NCI-H187 (cell line): ENCODE results near the gene NEDD4.
A peak's percentile ranks its signal among the peaks of the same experiment; 100 is the strongest.
"Not testable (repeated sequence)": the region's sequence is repeated elsewhere in the genome, so short reads cannot be mapped to it uniquely, and the experiment has no call there.

Experiments
- DNase-seq, 2 experiments: peaks; one replicate each; lab custom pipeline; 2025; lab: John Stamatoyannopoulos, UW

NEDD4 gene

DNA sequence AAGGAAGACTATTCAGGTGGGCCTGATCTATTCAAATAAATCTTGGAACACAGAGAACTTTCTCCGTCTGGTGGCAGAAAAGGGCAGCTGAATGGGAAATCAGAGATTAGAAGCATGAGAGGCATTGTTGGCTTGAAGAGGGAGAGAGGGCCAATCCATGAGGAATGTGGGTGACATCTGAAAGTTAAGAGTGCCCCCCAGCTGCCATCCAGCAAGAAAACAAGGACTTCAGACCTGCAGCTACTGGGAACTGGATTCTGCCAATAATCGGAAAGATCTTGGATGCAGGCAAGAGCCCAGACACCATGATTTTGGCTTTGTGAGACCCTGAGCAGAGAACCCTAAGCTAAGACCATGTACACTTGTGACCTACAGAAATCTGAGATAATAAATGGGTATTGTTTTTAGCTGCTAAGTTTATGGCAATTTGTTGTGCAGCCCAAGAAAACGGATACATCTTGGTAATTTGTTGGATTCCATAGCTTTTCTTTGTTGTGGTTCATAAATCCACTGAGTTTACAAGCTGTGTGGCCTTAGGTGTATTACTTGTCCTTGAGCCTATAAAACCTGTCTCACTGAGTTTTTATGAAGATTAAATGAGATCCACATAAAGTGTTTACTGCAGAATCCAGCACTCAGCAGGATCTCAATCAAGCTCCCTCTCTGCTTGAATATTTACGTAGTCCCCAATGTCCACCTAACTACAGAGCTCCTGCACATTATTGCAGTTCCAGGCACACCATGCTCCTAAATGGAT is 168.4 kb downstream of the NEDD4 start:
- DNase-seq: no peak

DNA sequence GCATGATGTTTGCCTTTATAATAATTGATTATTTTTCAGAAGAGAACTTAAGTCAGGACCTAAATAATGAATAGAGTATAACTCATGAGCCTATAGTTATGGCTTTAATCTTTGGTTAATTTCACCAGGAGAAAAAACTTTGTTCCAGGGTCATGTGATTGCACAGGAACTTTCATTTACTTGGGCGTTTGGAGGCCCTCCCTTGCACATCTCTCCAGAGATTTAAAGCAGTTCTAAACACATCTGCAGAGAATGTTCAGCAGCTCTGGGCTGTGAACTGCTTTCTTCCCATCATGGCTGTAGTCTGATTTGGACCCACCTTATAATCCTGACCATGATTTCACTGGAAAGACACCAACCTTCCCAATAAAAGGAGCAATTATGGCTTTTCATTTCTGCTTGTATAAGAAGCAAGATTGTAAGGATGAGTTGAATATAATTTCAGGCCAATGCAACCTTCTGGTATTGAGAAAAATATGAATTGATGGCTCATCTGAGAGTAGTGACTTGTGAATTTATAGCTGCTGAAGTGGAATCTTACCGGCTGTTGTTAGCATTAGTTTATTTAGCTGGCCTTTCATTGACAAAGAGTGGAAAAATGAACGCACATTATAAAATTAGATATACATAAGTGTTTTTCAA is 169.6 kb downstream of the NEDD4 start:
- DNase-seq: no peak

DNA sequence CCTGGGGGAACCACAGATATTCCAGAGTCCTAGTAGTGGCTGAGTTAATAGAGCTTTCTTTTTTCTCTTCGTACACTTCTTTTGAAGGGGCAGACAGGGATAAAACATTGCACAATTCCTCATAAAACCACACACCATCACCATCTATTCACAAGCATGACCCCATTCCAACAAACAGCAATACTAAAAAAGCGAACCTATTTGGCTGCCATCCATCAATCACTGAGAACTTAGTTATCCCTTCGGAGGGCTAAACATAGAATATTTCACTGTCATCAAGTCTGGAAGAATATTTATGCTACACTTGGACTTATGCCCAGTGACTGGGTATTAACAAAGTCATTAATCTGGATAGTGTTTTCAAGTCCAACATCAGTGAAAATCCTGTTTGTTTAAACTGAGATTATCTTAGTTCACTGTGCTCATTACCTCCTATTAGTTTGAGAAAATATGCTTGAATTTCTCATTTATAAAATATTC is 170.2 kb downstream of the NEDD4 start:
- no peak for DNase-seq

DNA sequence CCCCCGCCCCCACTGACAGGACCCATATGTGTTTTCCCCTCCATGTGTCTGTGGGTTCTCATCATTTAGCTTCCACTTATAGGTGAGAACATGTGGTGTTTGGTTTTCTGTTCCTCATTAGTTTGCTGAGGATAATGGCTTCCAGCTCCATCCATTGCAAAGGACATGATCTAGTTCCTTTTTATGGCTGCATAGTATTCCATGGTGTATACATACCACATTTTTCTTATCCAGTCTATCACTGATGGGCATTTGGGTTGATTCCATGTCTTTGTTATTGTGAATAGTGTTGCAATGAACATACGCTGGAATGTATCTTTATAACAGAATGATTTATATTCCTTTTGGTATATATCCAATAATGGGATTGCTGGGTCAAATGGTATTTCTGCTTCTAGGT is 171.7 kb downstream of the NEDD4 start:
- not testable (repeated sequence) for DNase-seq

DNA sequence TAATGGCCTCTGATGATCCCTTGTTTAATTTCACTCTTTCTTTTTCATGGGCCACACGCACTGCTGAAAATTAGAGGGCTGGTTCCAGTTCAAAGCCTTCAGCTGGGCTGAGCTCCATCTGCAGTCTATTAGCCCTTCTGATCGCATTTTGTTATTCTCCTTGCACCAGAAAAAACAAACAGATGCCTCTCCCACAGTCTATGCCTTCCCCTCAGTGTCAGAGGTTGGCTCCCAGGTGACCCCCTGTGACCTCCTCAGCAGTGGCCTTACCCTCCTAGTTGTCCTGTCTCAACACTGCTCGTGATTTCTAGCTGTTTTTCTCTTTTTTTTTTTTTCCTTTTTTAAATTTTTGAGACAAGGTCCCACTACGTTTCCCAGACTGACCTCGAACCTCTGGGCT is 173.4 kb downstream of the NEDD4 start:
- DNase-seq: no peak

DNA sequence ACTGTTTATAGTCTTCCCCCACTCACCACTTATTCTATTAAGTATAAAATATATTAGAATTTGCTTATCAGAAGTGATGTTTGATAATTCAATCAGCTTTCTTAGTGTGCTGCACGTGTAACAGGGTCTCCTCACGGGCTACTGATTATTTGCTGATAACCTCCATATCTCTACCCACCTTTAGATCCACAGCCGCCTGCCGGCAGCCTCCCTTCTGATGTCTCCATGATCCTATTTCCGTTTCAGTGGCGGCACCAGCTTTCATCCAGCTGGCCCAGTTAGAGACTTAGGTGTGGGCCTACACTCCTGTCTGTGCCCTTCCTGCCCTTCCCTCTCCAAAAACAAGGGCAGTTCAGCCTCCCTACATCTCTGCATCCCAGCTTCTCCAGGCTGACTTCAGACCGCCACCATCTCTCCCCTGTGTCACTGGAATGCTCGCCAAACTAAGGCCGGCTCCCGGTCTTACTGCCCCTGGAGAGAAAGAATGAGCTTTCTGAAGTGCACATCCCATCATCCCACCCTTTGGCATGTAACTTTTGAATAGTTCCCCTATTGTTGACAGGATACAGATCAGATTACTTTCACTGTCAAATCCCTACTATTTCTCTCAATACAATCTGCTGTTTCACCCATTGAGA is 173.9 kb downstream of the NEDD4 start:
- no peak for DNase-seq

DNA sequence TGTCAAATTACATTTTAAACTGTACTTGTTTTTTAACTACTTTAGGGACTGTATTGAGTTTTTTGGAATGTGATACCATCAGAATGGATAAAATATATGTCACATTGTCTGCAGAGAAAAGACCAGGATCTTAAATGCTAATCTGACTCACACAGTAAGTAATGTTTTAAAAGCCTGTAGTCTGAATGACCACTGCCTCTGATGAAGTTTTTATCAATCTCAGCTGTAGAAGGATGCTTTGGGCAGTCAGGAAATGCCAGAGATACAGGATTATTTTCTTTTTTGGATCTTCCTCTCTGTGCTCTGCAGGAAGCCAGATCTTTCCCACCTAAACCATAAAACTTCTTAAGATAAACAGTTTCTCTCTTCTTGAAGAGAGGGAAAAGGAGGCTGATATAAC is 177.4 kb downstream of the NEDD4 start:
- no peak for DNase-seq

DNA sequence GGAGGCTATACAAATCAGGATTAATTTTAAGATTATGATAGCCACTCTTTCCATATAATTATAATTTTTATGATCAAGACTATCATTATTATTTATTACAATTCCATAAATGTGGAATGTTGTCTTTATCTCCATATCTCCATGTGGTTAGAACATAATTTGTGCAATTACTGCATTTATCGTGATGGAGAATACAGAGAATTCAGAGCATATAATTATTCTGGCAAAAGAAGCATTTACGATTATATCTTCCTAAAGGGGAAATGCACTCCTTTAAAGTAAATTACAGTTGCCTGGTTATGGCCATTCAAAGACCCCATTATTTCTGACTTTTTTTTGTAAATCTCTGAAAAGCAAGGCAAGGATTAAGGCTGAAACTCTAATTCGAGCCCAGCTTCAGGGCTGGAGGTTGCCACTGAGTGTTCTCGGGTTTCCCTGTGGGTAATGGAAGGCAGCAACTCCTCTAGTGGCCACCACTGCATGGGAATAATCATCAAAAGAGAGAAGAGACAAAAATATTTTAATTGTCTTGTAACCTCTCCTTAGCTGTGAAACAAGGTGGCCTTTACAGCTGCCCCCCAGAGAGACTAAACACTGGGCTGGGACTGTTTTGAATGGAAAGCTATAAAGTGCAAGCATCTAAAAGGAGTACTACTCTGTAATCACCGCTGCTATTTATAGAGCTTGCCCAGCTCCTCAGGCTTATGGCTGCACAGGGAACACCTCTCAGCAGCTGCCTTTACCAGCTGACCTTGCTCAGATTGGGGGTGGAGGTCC is 190.6 kb downstream of the NEDD4 start:
- no peak for DNase-seq

DNA sequence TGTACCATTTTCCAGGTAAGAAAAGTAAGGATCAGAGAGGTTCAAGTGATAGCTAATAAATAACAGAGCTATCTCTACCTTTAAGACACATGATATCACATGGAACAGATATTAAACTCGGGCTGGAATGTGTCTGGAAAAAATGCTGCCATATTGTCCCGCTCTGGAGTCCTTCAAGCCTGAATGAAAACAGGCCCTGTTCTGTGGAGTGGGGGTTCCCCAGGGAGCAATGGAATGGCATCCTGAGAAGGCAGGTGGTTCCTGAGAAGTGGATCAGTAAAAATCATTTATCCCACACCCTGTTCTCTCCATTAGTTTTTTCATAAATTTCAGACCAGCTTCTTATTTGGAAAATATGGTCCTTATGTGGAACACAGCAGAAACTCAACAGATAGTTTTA is 193.2 kb downstream of the NEDD4 start:
- DNase-seq: peak in 1 of 2 experiments; percentile 13

DNA sequence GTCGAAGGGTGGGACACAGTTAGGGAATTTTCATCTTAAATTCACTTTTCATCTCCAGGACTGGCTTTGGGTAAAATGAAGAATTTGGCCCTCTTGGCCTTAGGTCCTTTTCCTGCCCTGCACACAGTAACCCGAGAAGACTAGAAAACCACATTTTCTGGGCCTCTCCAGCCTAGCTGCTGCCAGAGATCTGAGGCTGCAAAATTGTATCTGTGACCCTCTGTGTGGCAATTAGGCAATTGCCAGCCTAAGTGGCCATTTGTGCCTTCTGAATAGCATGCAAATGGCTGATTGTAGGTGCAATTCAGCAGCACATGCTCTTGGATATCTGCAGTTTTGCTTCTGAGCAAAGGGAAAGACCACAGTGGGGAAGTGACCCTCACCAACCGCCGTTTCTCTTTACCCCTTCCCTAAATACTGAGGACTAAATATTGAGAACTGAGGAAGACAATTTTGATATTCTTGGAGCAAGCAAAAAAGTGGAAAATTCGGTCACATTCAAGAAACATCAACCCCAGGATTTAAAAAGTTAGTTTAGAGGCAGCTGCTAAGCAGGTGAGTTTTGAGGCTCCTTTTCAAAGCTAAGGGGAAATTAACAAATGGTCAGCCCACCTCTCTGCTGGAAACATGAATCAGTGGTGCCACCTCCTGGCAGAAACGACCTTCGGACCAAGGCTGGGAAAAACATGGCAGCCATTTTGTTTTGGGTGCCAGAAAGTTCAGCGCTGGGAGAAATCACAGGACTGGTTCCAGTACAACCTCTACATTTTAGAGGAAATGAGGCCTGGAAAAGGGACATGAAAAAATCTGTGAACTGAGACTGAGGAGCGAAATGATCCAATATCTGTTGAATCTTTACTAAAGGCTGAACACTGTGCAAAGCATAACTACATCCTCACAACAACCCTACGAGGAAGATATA is 193.9 kb downstream of the NEDD4 start:
- peak in 1 of 2 experiments; percentile 35 for DNase-seq

DNA sequence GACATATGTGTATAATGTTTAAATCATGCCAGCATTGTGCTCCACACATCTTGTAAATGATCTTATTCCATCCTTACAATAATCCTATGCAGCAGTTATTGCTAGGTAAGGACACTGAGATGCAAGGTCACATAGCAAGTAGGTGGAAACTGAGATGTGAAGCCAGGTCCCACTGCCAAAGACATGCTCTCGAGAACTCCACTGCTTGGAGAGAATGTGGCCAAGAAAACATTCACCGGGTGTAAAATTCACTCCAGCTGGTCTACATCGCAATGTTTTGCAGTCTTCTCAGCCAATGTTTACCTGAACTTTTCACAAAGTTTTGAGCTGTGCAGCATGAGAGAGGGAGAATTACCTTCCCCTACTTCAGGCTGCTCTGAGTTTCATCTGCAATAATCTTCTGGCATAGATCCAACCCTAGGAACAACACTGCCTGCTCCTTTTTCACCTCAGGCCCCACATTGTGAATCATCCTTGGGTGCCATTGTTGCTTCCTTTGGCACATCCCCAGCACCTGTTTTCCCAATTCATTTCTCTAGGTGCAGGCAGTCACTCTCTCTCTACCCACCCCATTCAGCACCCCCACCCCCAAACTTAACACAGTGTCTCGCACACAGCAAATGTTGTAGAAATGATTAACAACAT is 197.0 kb downstream of the NEDD4 start:
- no peak for DNase-seq

DNA sequence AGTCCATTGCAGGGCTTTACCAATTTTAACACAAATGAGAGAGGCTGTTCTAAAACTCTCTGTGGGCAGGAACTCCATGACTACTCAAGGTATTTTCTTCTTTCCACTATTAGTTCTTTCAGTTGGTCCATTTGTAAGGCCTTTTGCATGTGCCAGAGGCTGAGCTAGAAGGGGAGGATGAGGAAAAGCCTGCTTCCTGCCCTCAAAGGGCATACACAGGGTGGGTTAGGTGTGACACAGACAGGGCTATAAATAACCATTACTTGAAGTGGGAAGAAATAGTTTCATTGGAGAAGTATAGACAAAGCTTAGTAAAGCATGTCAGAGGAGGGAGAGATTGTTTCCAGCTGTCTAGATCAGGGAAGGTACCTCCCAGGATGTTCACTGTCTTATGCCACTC is 198.4 kb downstream of the NEDD4 start:
- DNase-seq: no peak

DNA sequence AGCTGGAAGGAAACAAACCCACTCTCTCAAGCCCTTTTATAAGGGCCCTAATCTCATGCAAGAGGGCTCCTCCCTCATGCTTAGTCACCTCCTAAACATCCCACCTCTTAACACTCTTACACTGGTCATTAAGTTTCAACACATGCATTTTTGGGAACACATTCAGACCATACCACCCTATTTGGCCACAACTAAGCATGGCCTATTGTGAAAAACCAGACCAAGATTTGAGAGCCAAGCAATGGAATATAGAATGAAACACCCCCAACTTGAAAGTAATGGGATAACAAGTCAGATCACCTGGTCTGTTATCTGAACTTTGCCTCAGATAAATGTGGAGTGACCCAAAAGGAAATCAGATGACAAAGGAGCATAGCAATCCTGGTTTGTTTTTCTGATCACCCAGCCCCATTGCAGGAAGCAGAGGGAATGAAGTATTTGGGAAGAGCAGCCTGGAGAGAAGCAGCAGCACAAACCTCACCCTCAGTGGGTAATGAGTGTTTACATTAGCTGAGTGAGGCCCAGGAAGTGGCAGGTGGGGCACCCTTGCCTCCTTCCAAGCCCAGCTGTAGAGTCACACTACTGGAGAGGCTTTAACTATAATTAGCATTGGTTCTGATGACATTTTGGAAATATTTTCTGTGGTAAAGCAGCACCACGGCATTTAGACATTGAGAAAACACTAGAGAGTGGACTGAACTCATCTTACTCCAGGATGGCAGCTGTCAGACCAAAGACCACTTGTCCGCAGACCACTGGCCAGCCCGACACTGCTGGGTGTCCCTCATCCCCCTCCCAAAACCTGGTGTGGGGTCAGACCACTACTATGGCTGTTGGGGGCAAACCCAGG is 201.6 kb downstream of the NEDD4 start:
- DNase-seq: no peak

DNA sequence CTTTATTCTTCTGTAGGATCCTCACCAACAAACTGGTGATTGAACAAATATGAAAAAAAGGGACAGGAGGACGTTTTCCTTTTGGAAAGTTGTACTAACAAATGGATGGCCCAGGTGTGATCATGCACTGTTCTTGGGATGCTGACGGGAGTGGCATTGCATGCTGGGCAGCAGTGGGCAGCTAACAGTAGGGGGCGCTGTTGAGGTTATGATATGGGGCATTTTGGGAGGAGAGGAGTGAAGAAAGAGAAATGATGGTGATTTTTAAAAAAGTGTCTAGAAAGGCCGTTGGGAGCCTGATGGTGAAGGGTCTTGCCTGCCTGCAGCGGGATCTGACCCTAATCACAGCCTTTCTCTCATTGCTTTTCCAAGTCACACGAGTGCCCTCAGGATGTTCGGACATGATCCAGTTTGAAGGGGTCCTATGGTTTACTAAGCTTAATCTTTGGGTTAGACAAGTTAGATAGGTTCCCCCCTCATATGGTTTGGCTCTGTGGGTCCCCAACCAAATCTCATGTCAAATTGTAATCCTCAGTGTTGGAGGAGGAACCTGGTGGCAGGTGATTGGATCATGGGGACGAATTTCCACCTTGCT is 204.2 kb downstream of the NEDD4 start:
- DNase-seq: no peak

DNA sequence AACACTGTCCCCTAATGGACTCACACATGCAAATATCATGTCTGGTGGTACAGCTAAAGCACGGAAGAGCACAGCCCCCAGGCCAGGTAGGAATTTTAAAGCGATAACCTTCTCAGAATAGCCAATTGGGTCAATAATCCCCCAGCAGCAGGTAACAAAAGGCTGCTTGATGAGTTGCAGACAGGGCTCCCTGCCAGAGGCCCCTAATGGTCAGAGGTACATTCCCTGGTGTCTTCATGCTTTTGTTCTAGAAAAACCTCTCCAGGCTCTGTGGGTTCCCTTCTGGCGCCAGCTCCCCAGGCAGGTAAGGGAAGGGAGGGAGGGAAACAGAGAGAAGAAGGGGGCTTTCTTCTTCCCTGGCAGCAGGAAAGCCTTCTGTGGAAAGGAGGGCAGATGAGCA is 207.1 kb downstream of the NEDD4 start:
- no peak for DNase-seq

DNA sequence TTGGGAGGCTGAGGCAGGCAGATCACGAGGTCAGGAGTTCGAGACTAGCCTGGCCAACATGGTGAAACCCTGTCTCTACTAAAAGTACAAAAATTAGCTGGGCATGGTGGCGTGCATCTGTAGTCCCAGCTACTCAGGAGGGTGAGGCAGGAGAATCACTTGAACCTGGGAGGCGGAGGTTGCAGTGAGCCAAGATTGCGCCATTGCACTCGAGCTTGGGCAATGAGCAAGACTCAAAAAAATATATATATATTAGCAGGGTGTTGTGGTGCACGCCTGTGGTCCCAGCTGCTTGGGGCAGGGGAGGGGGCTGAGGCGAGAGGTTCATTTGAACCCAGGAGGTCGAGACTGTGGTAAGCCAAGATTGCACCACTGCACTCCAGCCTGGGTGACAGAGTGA is 207.8 kb downstream of the NEDD4 start:
- DNase-seq: not testable (repeated sequence)

DNA sequence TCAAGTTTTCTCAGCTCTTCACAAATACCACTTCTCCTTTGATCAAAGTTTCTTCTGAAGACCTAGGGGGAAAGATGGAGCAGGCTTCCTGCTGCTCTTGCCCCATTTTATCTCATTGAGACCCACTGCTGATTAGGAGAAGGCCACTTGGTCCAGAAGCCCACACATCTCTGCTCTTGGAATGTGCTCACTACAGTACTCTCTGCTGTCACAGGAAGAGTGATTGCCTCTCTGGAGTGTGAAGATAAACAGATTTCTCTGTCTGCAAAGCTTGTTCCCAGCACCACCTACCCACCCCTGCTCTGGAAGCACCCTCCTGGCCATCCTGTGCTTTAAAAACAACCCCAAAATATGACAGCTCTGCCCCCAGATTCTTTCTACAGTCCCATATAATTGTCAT is 209.1 kb downstream of the NEDD4 start:
- DNase-seq: no peak

DNA sequence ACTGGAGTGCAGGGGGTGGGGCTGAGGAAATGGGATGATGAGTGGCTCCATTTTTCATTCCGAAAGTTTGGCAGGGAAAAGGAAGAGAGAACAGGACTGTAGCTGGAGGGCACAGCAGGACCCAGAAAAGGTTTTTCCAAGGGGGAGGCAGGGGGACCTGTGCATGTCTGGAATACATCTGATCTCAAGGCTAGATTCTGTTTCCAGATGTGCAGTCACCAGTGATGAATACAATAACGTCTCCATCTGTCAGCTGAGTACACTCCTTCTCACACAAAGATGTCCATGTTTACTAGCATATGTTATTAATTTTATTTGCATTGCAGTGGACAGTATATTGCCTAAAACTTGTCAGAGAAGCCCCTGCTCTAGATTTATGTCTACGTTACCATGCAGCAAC is 210.5 kb downstream of the NEDD4 start:
- no peak for DNase-seq

DNA sequence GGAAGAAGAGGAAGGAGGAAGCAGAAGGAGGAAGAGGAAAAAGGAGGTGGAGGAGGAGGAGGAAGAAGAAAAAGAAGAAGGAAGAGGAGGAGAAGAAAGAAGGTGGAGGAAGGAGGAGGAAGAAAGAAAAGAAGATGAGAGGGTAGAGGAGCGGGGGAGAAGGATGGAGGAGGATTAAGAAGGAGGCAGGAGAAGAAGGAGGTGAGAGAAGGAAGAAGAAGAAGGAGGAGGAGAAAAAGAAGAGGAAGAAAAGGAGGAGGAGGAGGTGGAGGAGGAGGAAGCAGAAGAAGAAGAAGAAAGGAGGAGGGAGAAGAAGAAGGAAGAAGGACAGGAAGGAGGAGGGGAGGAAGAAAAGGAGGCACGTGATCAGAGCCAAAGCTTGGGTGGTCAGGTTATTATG is 213.1 kb downstream of the NEDD4 start:
- DNase-seq: no peak
